Fibroblast of lung (primary cell): ENCODE measurements around the gene PIK3C2A. TPM values are rescaled to one million over a fixed set of nuclear protein-coding genes. Genes with fewer than 3 reads are reported as not detected.
"Not testable (repeated sequence)": the region's sequence is repeated elsewhere in the genome, so short reads cannot be mapped to it uniquely, and the experiment has no call there.

Source experiments
- DNase-seq, 2 donors: peaks; one replicate each; pipeline versions ENCODE4 v3.0.0 to v3.0.0-alpha.2; 2010; ENCODE audit warnings: low read depth in 2 of 2
- H2AFZ ChIP-seq: 2 replicates; pipeline ENCODE4 v1.5.1; 2012; ENCODE audit warnings: low read length, control low read depth, inconsistent platforms
- H3K27ac ChIP-seq: 2 replicates; pipeline ENCODE4 v1.5.1; 2011; ENCODE audit warnings: low read length, control low read depth; ENCODE audit not compliant: insufficient read depth
- H3K27me3 ChIP-seq: 2 replicates; pipeline ENCODE4 v1.5.1; 2011; ENCODE audit warnings: mild to moderate bottlenecking, low read length; ENCODE audit not compliant: control insufficient read depth, insufficient read depth
- H3K36me3 ChIP-seq: 2 replicates; pipeline ENCODE4 v1.5.1; 2011; ENCODE audit warnings: low read length; ENCODE audit not compliant: control insufficient read depth, insufficient read depth
- H3K4me1 ChIP-seq: 2 replicates; pipeline ENCODE4 v1.5.1; 2011; ENCODE audit warnings: low read length; ENCODE audit not compliant: control insufficient read depth, insufficient read depth; ENCODE audit errors: extremely low read depth
- H3K4me2 ChIP-seq: 2 replicates; pipeline ENCODE4 v1.5.1; 2011; ENCODE audit warnings: low read length, control low read depth; ENCODE audit not compliant: insufficient read depth; ENCODE audit errors: extremely low read depth
- H3K4me3 ChIP-seq, 4 experiments: fragments of 200-600 bp in 1 of 4; sonication (generic) in 1 of 4; replicated peaks in 1 of 4; 2 replicates each; pipeline ENCODE4 v1.5.1; 2011 to 2016; ENCODE audit warnings: low read length in 4 of 4, low read depth in 3 of 4, mild to moderate bottlenecking in 3 of 4, control low read depth in 2 of 4, inconsistent platforms in 1 of 4, mixed read lengths in 1 of 4; ENCODE audit not compliant: insufficient read depth in 1 of 4; ENCODE audit errors: control extremely low read depth in 1 of 4
- H3K79me2 ChIP-seq: 2 replicates; pipeline ENCODE4 v1.5.1; 2012; ENCODE audit warnings: mild to moderate bottlenecking, low read length, inconsistent platforms; ENCODE audit not compliant: control insufficient read depth, insufficient read depth
- H3K9ac ChIP-seq: 2 replicates; pipeline ENCODE4 v1.5.1; 2011; ENCODE audit warnings: mild to moderate bottlenecking, low read length, control low read depth; ENCODE audit not compliant: insufficient read depth
- H3K9me3 ChIP-seq: 2 replicates; pipeline ENCODE4 v1.5.1; 2012; ENCODE audit warnings: low read depth, low read length; ENCODE audit not compliant: control insufficient read depth, insufficient read depth
- H4K20me1 ChIP-seq: 2 replicates; pipeline ENCODE4 v1.5.1; 2011; ENCODE audit warnings: low read length; ENCODE audit not compliant: control insufficient read depth, insufficient read depth; ENCODE audit errors: extremely low read depth
- CTCF ChIP-seq, 2 donors: IDR thresholded peaks in 1 of 2; conservative IDR thresholded peaks in 1 of 2; 1 replicate in 1 of 2; 2 replicates in 1 of 2; pipeline ENCODE4 v1.5.1; 2011 to 2012; ENCODE audit warnings: low read length in 2 of 2, control low read depth in 1 of 2, inconsistent platforms in 1 of 2, low read depth in 1 of 2, mild to moderate bottlenecking in 1 of 2
- EZH2 ChIP-seq: IDR thresholded peaks from 2 replicates; pipeline ENCODE4 v1.5.1; 2012; ENCODE audit warnings: low read length, control low read depth, mild to moderate bottlenecking; ENCODE audit errors: missing control alignments
- polyA plus RNA-seq, 2 donors: library from polyadenylated mRNA; depleted of rRNA in 1 of 2; stranded (reverse) in 1 of 2; unstranded in 1 of 2; fragments of >200 nt; gene quantifications; 2 replicates each; pipeline ENCODE4 v1.2.1, GENCODE V29; 2011 to 2012; ENCODE audit warnings: missing spikeins in 1 of 2
- total RNA-seq: library from RNA; depleted of rRNA; stranded (reverse); fragments of >200 nt; gene quantifications from 2 replicates; pipeline ENCODE4 v1.2.1, GENCODE V29; 2014

The PIK3C2A gene
- total and polyA plus RNA-seq, 2 donors (not counting 1 experiment from before 2014, with no cell fraction given) = 38.0 to 45.4 TPM

DNA sequence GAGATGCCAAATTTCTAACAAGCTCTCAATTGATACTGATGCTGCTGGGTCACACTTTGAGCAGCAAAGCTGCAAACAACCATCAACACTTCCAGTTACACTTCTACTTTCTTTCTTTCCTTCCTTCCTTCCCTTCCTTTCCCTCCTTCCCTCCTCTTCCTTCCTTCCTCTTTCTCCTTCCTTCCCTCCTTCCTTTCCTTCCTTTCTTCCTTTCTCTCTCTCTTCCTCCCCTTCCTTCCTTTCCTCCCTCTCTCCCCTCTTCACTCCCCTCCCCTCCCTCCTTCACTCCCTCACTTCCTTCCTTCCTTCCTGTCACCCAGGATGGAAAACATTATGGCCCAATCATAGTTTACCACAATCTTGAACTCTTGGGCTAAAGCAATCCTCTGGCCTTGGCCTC is 33.0 kb upstream of the PIK3C2A start:
- Histone ChIP-seq H3K4me3 (no peak overlapping the region), H3K36me3 (no peaks in the 10 kb centered on the region), H3K27ac (no peak overlapping the region), H3K4me2 (no peak overlapping the region), H3K9ac (no peak overlapping the region), H2AFZ (no peak overlapping the region), H3K27me3 (no peaks in the 10 kb centered on the region), H3K4me1 (no peaks in the 10 kb centered on the region), H3K9me3 (no peaks in the 10 kb centered on the region), H4K20me1 (no peaks in the 10 kb centered on the region), H3K79me2 (no peaks in the 10 kb centered on the region)
- TF ChIP-seq EZH2 (no peak), CTCF (conservative IDR thresholded peaks at IDR 0.05 in 1 of 2, IDR thresholded peaks at IDR 0.05 in 1 of 2; ENCODE audit: low read depth in 1 of 2, low read length in 2 of 2) (no peak)
- no peak for DNase-seq

GRCh38 chr11:17239927-17240326 is 32.1 kb upstream of the PIK3C2A start:
- H3K27ac ChIP-seq, H3K9me3 ChIP-seq, H3K79me2 ChIP-seq, DNase-seq, H2AFZ ChIP-seq, H3K36me3 ChIP-seq, H3K4me2 ChIP-seq, H3K4me3 ChIP-seq, H3K4me1 ChIP-seq, H4K20me1 ChIP-seq, H3K9ac ChIP-seq, H3K27me3 ChIP-seq: not testable (repeated sequence)

DNA sequence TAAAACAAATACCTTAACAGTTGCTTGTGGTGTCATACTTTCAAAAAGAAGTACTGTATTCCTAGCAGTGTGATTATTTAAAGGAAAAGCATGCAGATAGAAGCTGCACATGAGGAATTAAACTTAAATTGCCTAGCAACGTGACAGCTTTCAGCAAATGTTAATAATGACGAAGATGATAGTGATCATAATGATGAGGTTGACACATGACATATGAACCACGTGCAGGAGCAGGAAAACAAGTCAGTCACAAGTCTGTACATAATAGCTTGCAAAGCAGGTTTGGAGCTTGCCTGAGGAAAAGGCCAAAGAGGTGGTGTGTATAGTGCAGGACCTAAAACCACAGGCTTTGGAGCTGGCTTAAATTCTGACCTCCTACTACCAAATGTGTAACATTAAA is 30.6 kb upstream of the PIK3C2A start:
- no peaks in the 10 kb centered on the region for H3K27me3 ChIP-seq
- no peaks in the 10 kb centered on the region for H3K79me2 ChIP-seq
- no peak overlapping the region for H3K4me2 ChIP-seq
- no peak for TF ChIP-seq EZH2
- no peak for TF ChIP-seq CTCF (conservative IDR thresholded peaks at IDR 0.05 in 1 of 2, IDR thresholded peaks at IDR 0.05 in 1 of 2; ENCODE audit: low read depth in 1 of 2, low read length in 2 of 2)
- H4K20me1 ChIP-seq = no peaks in the 10 kb centered on the region
- H3K27ac ChIP-seq = no peak overlapping the region
- H3K9me3 ChIP-seq = no peaks in the 10 kb centered on the region
- H3K4me1 ChIP-seq = no peaks in the 10 kb centered on the region
- H2AFZ ChIP-seq = no peak overlapping the region
- no peak overlapping the region for H3K4me3 ChIP-seq
- no peaks in the 10 kb centered on the region for H3K36me3 ChIP-seq
- DNase-seq = no peak
- no peak overlapping the region for H3K9ac ChIP-seq

- Histone ChIP-seq H3K27me3 (no peaks in the 10 kb centered on the region), H3K36me3 (no peaks in the 10 kb centered on the region), H3K9me3 (no peaks in the 10 kb centered on the region), H4K20me1 (no peaks in the 10 kb centered on the region), H3K27ac (no peak overlapping the region), H2AFZ (no peak overlapping the region), H3K9ac (no peak overlapping the region), H3K4me2 (no peak overlapping the region), H3K4me3 (no peak overlapping the region), H3K79me2 (no peaks in the 10 kb centered on the region), H3K4me1 (no peaks in the 10 kb centered on the region)
- DNase-seq = no peak
- TF ChIP-seq EZH2 (no peak), CTCF (conservative IDR thresholded peaks at IDR 0.05 in 1 of 2, IDR thresholded peaks at IDR 0.05 in 1 of 2; ENCODE audit: low read depth in 1 of 2, low read length in 2 of 2) (no peak)
Measured at GRCh38 chr11:17233101-17233500, 25.3 kb upstream of the PIK3C2A start.
